ENCODE data around the gene GNAL.
"Not testable (repeated sequence)": the region's sequence is repeated elsewhere in the genome, so short reads cannot be mapped to it uniquely, and the experiment has no call there.

Gene GNAL

GRCh38 chr18:11882636-11883035 is 193.6 kb downstream of the GNAL start:
- in situ Hi-C loops (cut with MboI; ENCODE audit: low pct_unique_long_range_greater_than_20kb, low sequenced_read_pairs) = no loop called here
- DNase-seq = no peak

- peak; percentile 46 for DNase-seq
- in situ Hi-C loops (cut with MboI; ENCODE audit: low pct_unique_long_range_greater_than_20kb, low sequenced_read_pairs) = no loop called here
Measured at GRCh38 chr18:11883153-11883552, 194.1 kb downstream of the GNAL start.

DNA sequence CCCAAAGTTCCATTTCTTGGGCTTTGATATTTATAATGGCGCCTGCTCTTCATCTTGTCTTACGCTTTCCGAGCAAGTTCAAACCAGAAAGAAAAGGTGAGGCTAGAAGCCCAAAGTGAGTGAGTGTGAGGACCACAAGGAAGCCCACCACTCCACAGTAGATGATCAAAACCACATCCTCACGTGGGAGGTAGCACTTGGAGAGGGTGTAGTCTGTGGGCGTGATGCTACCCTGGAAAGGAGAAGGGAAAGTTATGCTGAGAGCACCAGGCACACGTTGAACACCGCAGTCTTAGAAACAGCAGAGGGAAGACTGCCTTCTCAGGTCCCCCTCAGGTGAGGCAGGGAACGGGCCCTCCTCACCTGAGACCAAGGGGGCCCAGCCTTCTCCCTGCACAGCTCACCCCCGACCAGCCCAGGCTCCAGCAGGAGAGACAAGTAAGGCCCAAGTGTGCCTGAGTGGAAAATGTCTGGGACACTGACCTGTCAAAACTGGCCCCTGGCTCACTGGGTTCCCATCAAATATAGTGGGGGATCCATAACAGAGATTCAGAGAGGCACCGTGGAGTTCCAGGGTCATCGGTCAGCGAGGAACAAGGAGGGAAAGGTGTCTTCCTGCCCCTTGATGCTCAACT is 195.4 kb downstream of the GNAL start:
- in situ Hi-C loops (cut with MboI; ENCODE audit: low pct_unique_long_range_greater_than_20kb, low sequenced_read_pairs) = no loop called here

DNA sequence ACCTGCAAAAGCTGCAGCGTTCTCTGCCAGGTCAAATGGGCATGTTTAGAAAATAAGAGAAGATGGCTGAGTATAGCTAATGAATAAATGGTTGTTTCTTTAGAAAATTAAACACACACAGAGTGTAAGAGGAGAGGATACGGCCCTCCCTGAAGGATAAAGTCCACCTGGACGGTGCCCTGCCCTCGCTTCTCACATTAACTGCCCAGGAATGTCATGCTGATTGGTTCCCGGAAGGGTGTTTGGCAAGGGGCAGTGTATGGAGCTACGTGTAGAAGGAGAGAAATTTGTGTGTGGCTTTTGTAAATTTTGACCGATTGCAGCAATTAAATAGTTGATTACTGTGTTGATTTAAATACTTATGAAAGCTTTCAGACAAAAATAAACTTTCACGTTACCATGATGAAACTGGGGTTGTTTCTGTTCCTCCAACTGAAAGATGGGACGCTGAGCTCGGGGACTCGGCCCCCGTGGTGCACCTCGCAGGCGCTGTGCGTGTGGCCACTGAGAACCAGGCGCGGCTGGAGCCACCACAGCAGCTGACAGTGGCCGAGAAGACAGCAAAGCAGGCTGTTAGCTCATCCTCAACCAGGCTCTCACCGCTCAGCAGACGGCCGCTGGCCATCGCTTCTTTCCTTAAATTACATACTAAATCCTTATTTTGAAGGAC is 196.3 kb downstream of the GNAL start:
- in situ Hi-C loops (cut with MboI; ENCODE audit: low pct_unique_long_range_greater_than_20kb, low sequenced_read_pairs) = no loop called here

More for the DNA sequence above, 195.4 kb downstream of the GNAL start:
- no peak for DNase-seq

GRCh38 chr18:11886577-11887110 is 197.6 kb downstream of the GNAL start:
- in situ Hi-C loops (cut with MboI; ENCODE audit: low pct_unique_long_range_greater_than_20kb, low sequenced_read_pairs) = no loop called here
- DNase-seq = no peak

More for the DNA sequence above, 196.3 kb downstream of the GNAL start:
- DNase-seq = no peak

- in situ Hi-C loops (cut with MboI; ENCODE audit: low pct_unique_long_range_greater_than_20kb, low sequenced_read_pairs) = no loop called here
- no peak for DNase-seq
Measured at GRCh38 chr18:11887328-11888128, 198.5 kb downstream of the GNAL start.

- in situ Hi-C loops (cut with MboI; ENCODE audit: low pct_unique_long_range_greater_than_20kb, low sequenced_read_pairs) = no loop called here
- no peak for DNase-seq
Measured at GRCh38 chr18:11888726-11889125, 199.7 kb downstream of the GNAL start.

DNA sequence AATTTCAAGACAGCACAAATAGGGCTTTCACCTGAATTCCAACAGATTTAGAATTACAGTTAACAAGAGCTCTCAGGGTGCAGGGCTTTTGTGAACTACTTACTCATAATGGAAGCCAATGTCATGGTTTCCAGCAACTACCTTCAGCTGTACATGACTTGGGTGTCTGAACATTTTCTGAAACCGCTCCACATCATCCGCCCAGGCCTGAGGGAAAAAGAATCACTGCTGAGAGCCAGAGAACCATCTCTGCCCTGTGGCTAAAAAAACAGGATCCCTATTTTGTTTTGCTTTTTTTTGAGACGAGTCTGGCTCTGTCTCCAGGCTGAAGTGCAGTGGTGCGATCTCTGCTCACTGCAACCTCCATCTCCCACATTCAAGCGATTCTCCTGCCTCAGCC is 200.2 kb downstream of the GNAL start:
- in situ Hi-C loops (cut with MboI; ENCODE audit: low pct_unique_long_range_greater_than_20kb, low sequenced_read_pairs) = no loop called here
- no peak for DNase-seq

GRCh38 chr18:11891737-11892136 is 202.7 kb downstream of the GNAL start:
- DNase-seq = no peak
- in situ Hi-C loops (cut with MboI; ENCODE audit: low pct_unique_long_range_greater_than_20kb, low sequenced_read_pairs) = no loop called here

DNA sequence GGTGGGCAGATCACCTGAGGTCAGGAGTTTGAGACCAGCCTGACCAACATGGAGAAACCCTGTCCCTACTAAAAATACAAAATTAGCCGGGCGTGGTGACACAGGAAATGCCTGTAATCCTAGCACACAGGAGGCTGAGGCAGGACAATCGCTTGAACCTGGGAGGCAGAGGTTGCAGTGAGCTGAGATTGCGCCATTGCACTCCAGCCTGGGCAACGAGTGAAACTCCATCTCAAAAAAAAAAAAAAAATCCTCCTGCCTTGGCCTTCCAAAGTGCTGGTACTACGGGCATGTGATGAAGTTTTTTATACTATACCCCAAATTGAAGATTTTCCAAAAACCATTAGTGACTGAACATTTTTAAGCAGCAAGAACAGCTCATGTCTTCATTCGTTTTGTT is 203.4 kb downstream of the GNAL start:
- DNase-seq; in situ Hi-C loops (cut with MboI; ENCODE audit: low pct_unique_long_range_greater_than_20kb, low sequenced_read_pairs): not testable (repeated sequence)

DNA sequence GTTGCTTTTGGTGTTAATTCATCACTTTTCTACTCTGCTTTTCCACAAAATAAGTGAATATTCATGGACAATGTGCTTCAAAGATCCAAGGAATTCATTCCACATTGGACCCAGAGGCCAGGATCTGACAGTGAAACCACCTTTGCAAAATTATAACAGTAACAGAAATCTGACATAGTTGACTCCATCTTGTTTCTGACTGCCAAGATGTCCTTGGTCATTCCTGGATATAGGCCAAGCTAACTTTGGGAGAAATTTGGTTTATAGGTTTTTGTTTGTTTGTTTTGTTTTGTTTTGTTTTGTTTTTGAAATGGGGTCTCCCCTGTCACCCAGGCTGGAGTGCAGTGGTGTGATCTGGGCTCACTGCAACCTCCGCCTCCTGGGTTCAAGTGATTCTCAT is 208.7 kb downstream of the GNAL start:
- in situ Hi-C loops (cut with MboI; ENCODE audit: low pct_unique_long_range_greater_than_20kb, low sequenced_read_pairs) = no loop called here
- DNase-seq = no peak

- DNase-seq = no peak
- in situ Hi-C loops (cut with MboI; ENCODE audit: low pct_unique_long_range_greater_than_20kb, low sequenced_read_pairs) = no loop called here
Measured at GRCh38 chr18:11899063-11899462, 210.0 kb downstream of the GNAL start.

DNA sequence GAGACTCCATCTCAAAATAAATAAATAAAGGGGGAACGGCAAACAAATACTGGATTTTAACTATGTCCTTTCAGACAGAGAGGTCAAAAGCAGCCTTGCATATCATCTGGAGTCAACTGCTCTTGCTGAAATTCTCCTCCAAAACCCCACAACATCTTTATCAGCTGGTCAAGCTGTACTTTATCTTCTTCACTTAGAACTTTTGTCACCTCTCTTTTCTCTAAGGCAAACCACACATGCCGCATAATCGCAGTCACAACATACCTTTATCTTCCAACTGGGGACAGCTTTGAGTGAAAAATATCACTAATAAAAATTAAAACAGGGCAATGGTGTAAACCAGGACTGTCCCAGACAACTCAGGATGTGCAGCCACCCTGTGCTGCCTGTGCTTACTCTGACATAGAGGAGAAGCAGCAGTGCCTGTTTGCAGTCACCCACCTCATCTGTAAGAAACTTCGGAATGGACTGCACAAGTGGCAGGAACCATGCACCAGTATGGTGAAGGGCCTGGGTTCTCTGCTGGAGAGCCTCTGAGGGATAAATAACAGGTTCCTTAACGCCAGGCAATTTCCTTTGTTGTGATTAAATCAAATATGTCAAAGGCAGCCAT is 212.9 kb downstream of the GNAL start:
- DNase-seq = no peak
- in situ Hi-C loops (cut with MboI; ENCODE audit: low pct_unique_long_range_greater_than_20kb, low sequenced_read_pairs) = no loop called here

DNA sequence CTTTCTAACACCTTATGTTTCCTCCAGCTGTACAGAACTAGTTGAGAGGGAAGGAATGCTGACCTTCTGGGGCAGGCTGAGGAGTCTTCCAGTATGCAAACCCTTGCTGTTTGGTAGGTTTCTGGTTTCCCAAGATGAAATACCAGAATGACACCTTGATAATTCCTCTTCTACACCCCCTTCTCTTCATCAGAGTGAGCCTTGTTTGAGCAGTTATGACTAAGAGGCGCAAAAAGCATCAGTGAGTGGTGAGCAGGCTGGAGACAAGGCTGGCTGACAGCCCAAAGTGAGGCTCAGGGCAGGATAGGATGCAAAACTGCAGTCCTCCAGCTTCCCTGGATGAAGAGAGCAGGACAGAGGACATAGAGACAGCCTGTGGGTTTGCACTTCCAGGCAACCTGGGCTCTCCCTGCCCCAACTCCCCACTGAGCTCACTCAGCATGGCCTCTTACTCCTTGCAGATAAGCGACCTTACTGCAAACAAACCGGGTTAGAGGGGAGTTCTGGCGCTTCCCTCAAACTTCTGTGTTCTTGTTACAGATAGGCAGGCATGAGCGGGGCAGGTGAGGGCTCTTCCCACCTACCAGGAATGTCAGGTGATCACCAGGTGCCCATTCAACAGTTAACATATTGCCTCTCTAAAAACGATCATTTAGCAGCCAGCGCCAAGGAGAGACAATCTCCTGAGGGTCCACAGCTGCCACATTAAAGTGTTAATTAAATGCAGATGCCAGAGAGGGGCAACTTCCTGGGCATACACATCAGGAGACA is 213.6 kb downstream of the GNAL start:
- DNase-seq = no peak
- in situ Hi-C loops (cut with MboI; ENCODE audit: low pct_unique_long_range_greater_than_20kb, low sequenced_read_pairs) = no loop called here

DNA sequence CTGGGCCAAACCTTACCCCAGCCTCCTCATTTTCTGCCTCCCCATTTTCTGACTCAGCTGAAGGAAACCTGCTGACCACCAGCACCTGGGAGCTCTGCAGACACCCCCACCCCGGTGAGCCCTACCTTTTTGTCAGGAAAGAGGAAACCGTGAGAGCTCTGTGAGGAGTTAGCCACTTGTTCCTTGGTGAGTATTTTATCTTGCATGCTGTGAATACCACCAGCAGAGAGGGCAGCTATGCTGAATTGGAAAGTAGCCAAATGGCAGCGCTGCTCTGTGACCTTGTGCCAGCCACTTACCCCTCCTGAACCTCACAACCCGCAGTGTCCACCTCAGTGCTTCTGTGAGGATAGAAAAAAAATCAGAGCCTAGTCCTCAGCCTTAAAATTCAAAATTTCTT is 216.5 kb downstream of the GNAL start:
- DNase-seq = no peak
- in situ Hi-C loops (cut with MboI; ENCODE audit: low pct_unique_long_range_greater_than_20kb, low sequenced_read_pairs) = no loop called here

GRCh38 chr18:11906176-11906575 is 217.1 kb downstream of the GNAL start:
- in situ Hi-C loops (cut with MboI; ENCODE audit: low pct_unique_long_range_greater_than_20kb, low sequenced_read_pairs) = no loop called here
- DNase-seq = no peak

GRCh38 chr18:11906926-11907874 is 218.1 kb downstream of the GNAL start:
- in situ Hi-C loops (cut with MboI; ENCODE audit: low pct_unique_long_range_greater_than_20kb, low sequenced_read_pairs) = no loop called here
- DNase-seq = no peak
